NCI-H748 (cell line): ENCODE measurements around the gene PIGBOS1.

ENCODE experiments used
- DNase-seq: peaks from one replicate; lab custom pipeline; 2025; ENCODE audit not compliant: unreplicated experiment; lab: John Stamatoyannopoulos, UW

The PIGBOS1 gene

GRCh38 chr15:55267401-55268175 is 51.3 kb downstream of the PIGBOS1 start:
- DNase-seq: no peak
